NCI-H1436 treated with DMSO at 0.1 percent for 48 hours (cell line): ENCODE measurements around the gene ANKS1A.

Experiments used
- DNase-seq: peaks from one replicate; lab custom pipeline; 2025; lab: John Stamatoyannopoulos, UW

The ANKS1A gene

GRCh38 chr6:35041086-35041861, 152.2 kb downstream of the ANKS1A start:
- DNase-seq = no peak

GRCh38 chr6:35042031-35042815, 153.2 kb downstream of the ANKS1A start:
- DNase-seq = no peak

GRCh38 chr6:35043381-35044130, 154.5 kb downstream of the ANKS1A start:
- DNase-seq = no peak

GRCh38 chr6:35044145-35044745, 155.2 kb downstream of the ANKS1A start:
- no peak for DNase-seq

- DNase-seq = no peak
Observed at GRCh38 chr6:35044761-35045421, 155.8 kb downstream of the ANKS1A start.

GRCh38 chr6:35046103-35046502, 157.0 kb downstream of the ANKS1A start:
- DNase-seq = no peak

- DNase-seq = no peak
Observed at GRCh38 chr6:35046862-35047261, 157.8 kb downstream of the ANKS1A start.

- DNase-seq = no peak
Observed at GRCh38 chr6:35047265-35048011, 158.4 kb downstream of the ANKS1A start.

GRCh38 chr6:35048031-35048613, 159.1 kb downstream of the ANKS1A start:
- no peak for DNase-seq

GRCh38 chr6:35048631-35049083, 159.6 kb downstream of the ANKS1A start:
- no peak for DNase-seq

- no peak for DNase-seq
Observed at GRCh38 chr6:35049156-35049735, 160.2 kb downstream of the ANKS1A start.

- DNase-seq = no peak
Observed at GRCh38 chr6:35049900-35050756, 161.1 kb downstream of the ANKS1A start.

GRCh38 chr6:35050757-35051330, 161.8 kb downstream of the ANKS1A start:
- no peak for DNase-seq

- no peak for DNase-seq
Observed at GRCh38 chr6:35051396-35051795, 162.3 kb downstream of the ANKS1A start.

- no peak for DNase-seq
Observed at GRCh38 chr6:35051997-35052583, 163.0 kb downstream of the ANKS1A start.

GRCh38 chr6:35052694-35053565, 163.9 kb downstream of the ANKS1A start:
- no peak for DNase-seq

- no peak for DNase-seq
Observed at GRCh38 chr6:35053701-35054100, 164.6 kb downstream of the ANKS1A start.
